Breast epithelium (tissue), 3 donors: ENCODE measurements around the gene CHCHD4.

Source experiments
- POLR2A ChIP-seq: fragments of 450-650 bp; IDR thresholded peaks from one replicate; pipeline ENCODE4 v1.6.1; 2016; ENCODE audit warnings: antibody characterized with exemption, mild to moderate bottlenecking, moderate library complexity
- POLR2AphosphoS5 ChIP-seq, 3 donors: sonication (generic); formaldehyde crosslinking; IDR thresholded peaks; one replicate each; pipeline ENCODE4 v1.6.1; 2017; ENCODE audit warnings: antibody characterized with exemption in 3 of 3
- TF ChIP-seq, protein P1 (sequence below), 3 donors: fragments of 450-650 bp; IDR thresholded peaks; one replicate each; pipeline ENCODE4 v1.5.1; 2016 to 2017; ENCODE audit warnings: antibody characterized with exemption in 3 of 3, mild to moderate bottlenecking in 3 of 3, moderate library complexity in 3 of 3

GRCh38 chr3:14133876-14134275, 9.2 kb upstream of the CHCHD4 start:
- TF ChIP-seq, protein P1, sequence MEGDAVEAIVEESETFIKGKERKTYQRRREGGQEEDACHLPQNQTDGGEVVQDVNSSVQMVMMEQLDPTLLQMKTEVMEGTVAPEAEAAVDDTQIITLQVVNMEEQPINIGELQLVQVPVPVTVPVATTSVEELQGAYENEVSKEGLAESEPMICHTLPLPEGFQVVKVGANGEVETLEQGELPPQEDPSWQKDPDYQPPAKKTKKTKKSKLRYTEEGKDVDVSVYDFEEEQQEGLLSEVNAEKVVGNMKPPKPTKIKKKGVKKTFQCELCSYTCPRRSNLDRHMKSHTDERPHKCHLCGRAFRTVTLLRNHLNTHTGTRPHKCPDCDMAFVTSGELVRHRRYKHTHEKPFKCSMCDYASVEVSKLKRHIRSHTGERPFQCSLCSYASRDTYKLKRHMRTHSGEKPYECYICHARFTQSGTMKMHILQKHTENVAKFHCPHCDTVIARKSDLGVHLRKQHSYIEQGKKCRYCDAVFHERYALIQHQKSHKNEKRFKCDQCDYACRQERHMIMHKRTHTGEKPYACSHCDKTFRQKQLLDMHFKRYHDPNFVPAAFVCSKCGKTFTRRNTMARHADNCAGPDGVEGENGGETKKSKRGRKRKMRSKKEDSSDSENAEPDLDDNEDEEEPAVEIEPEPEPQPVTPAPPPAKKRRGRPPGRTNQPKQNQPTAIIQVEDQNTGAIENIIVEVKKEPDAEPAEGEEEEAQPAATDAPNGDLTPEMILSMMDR (IDR thresholded peaks at IDR 0.05), result no peak
- no peak for TF ChIP-seq POLR2A
- TF ChIP-seq POLR2AphosphoS5 (IDR thresholded peaks at IDR 0.05), result no peak
